ENCODE results near the gene SGCD. TPM values are rescaled to one million over a fixed set of nuclear protein-coding genes. Genes with fewer than 3 reads are reported as not detected.

SGCD gene
- total RNA-seq, 2 experiments from 2014 or later = not detected

GRCh38 chr5:156532921-156533320 lies 206.0 kb downstream of the SGCD start:
- no peaks in the 10 kb centered on the region for H3K79me2 ChIP-seq (ENCODE audit: insufficient read depth, low read depth, low read length)
- H4K20me1 ChIP-seq (ENCODE audit: insufficient read depth, low read length) = no peaks in the 10 kb centered on the region
- intact Hi-C loops (cut with micrococcal nuclease; ENCODE audit: unreplicated experiment) = no loop called here
- H3K36me3 ChIP-seq (ENCODE audit: insufficient read depth, low read length) = no peaks in the 10 kb centered on the region
- no peak overlapping the region for H2AFZ ChIP-seq (ENCODE audit: low read length)
- no peak for TF ChIP-seq EZH2phosphoT487 (IDR thresholded peaks at IDR 0.05; ENCODE audit: borderline replicate concordance, low read depth, low read length)
- no peak for TF ChIP-seq CTCF (conservative IDR thresholded peaks at IDR 0.05; ENCODE audit: low read length)
- H3K4me1 ChIP-seq (ENCODE audit: insufficient read depth, low read length, poor library complexity, severe bottlenecking) = no peaks in the 10 kb centered on the region
- no peak overlapping the region for H3K4me2 ChIP-seq (ENCODE audit: low read length)
- no peak overlapping the region for H3K4me3 ChIP-seq (ENCODE audit: low read depth, low read length, poor library complexity, severe bottlenecking)
- no peaks in the 10 kb centered on the region for H3K9me3 ChIP-seq (ENCODE audit: low read length)
- POLR2A ChIA-PET = no interaction called here
- no peak overlapping the region for H3K27ac ChIP-seq (ENCODE audit: low read depth, low read length, poor library complexity, severe bottlenecking)
- DNase-seq (ENCODE audit: low spot score) = no peak
- BruUV-seq (replicated peaks) = no TSS peak
- CTCF ChIA-PET (ENCODE audit: unreplicated experiment) = no interaction called here
- H3K9me2 ChIP-seq (ENCODE audit: insufficient read depth, low read length) = no peaks in the 10 kb centered on the region

GRCh38 chr5:156534085-156534484 lies 207.1 kb downstream of the SGCD start:
- Histone ChIP-seq H3K36me3 (ENCODE audit: insufficient read depth, low read length) (no peaks in the 10 kb centered on the region), H3K9me3 (ENCODE audit: low read length) (no peaks in the 10 kb centered on the region), H3K27ac (ENCODE audit: low read depth, low read length, poor library complexity, severe bottlenecking) (no peak overlapping the region), H3K9me2 (ENCODE audit: insufficient read depth, low read length) (no peaks in the 10 kb centered on the region), H2AFZ (ENCODE audit: low read length) (no peak overlapping the region), H3K4me2 (ENCODE audit: low read length) (no peak overlapping the region), H3K79me2 (ENCODE audit: insufficient read depth, low read depth, low read length) (no peaks in the 10 kb centered on the region), H4K20me1 (ENCODE audit: insufficient read depth, low read length) (no peaks in the 10 kb centered on the region), H3K4me3 (ENCODE audit: low read depth, low read length, poor library complexity, severe bottlenecking) (no peak overlapping the region), H3K4me1 (ENCODE audit: insufficient read depth, low read length, poor library complexity, severe bottlenecking) (no peaks in the 10 kb centered on the region)
- no peak for TF ChIP-seq CTCF (conservative IDR thresholded peaks at IDR 0.05; ENCODE audit: low read length)
- TF ChIP-seq EZH2phosphoT487 (IDR thresholded peaks at IDR 0.05; ENCODE audit: borderline replicate concordance, low read depth, low read length) = no peak
- no TSS peak for BruUV-seq (replicated peaks)
- ChIA-PET CTCF (ENCODE audit: unreplicated experiment) (no interaction called here), POLR2A (no interaction called here)
- intact Hi-C loops (cut with micrococcal nuclease; ENCODE audit: unreplicated experiment) = no loop called here
- DNase-seq (ENCODE audit: low spot score) = no peak

GRCh38 chr5:156534906-156535485 lies 208.0 kb downstream of the SGCD start:
- Histone ChIP-seq H2AFZ (ENCODE audit: low read length) (no peak overlapping the region), H3K36me3 (ENCODE audit: insufficient read depth, low read length) (no peaks in the 10 kb centered on the region), H3K9me2 (ENCODE audit: insufficient read depth, low read length) (no peaks in the 10 kb centered on the region), H3K4me3 (ENCODE audit: low read depth, low read length, poor library complexity, severe bottlenecking) (no peak overlapping the region), H3K9me3 (ENCODE audit: low read length) (no peaks in the 10 kb centered on the region), H3K4me2 (ENCODE audit: low read length) (no peak overlapping the region), H3K27ac (ENCODE audit: low read depth, low read length, poor library complexity, severe bottlenecking) (no peak overlapping the region), H4K20me1 (ENCODE audit: insufficient read depth, low read length) (no peaks in the 10 kb centered on the region), H3K4me1 (ENCODE audit: insufficient read depth, low read length, poor library complexity, severe bottlenecking) (no peaks in the 10 kb centered on the region), H3K79me2 (ENCODE audit: insufficient read depth, low read depth, low read length) (no peaks in the 10 kb centered on the region)
- ChIA-PET CTCF (ENCODE audit: unreplicated experiment) (no interaction called here), POLR2A (interaction anchor here (0.7 kb wide), 1 partner anchor 13 kb away, joined by 3 read pairs; no protein-coding TSS in a partner anchor)
- no TSS peak for BruUV-seq (replicated peaks)
- TF ChIP-seq CTCF (conservative IDR thresholded peaks at IDR 0.05; ENCODE audit: low read length) (no peak), EZH2phosphoT487 (IDR thresholded peaks at IDR 0.05; ENCODE audit: borderline replicate concordance, low read depth, low read length) (no peak)
- intact Hi-C loops (cut with micrococcal nuclease; ENCODE audit: unreplicated experiment) = no loop called here
- DNase-seq (ENCODE audit: low spot score) = no peak

Data from OCI-LY7 (cell line).